IMR-90 (cell line): ENCODE measurements around the gene MPZL2. TPM values are rescaled to one million over a fixed set of nuclear protein-coding genes. Genes with fewer than 3 reads are reported as not detected.

Experiments
- ATAC-seq: fragments of 200-7000 bp; cut with Tn5 transposase; 2 replicates; pipeline ENCODE4 v1.9.1; 2020; ENCODE audit warnings: low read depth, mild to moderate bottlenecking, moderate library complexity
- BruUV-seq: library from RNA; stranded (reverse); fragments of 400-500 nt; replicated peaks from 2 replicates; lab custom pipeline; 2021; lab: Mats Ljungman, UMichigan
- CTCF ChIA-PET: fragments of 300-600 bp; formaldehyde crosslinking; extraction: SDS; loops from one replicate; lab custom pipeline; 2021; ENCODE audit warnings: antibody characterized with exemption; lab: Yijun Ruan, JAX
- POLR2A ChIA-PET: fragments of 300-600 bp; sonication (Branson Sonifier 250); formaldehyde crosslinking; loops from one replicate; lab custom pipeline; 2022; ENCODE audit warnings: antibody characterized with exemption; ENCODE audit not compliant: unreplicated experiment; lab: Charles Lee
- DNase-seq: peaks from one replicate; pipeline ENCODE4 v3.0.0; 2013
- H2AFZ ChIP-seq: replicated peaks from 2 replicates; pipeline ENCODE3; 2013; ENCODE audit warnings: low read length, mild to moderate bottlenecking; ENCODE audit not compliant: poor library complexity
- H2AK5ac ChIP-seq: 2 replicates; pipeline ENCODE4 v1.6.1; 2013; ENCODE audit warnings: low read depth, low read length, inconsistent platforms
- H2AK9ac ChIP-seq: replicated peaks from 2 replicates; pipeline ENCODE3; 2013; ENCODE audit warnings: mild to moderate bottlenecking, low read depth, low read length, moderate library complexity; ENCODE audit not compliant: poor library complexity
- H2BK120ac ChIP-seq: 2 replicates; pipeline ENCODE4 v1.6.1; 2013; ENCODE audit warnings: low read depth, low read length, inconsistent platforms
- H2BK15ac ChIP-seq: 3 replicates; pipeline ENCODE4 v1.6.1; 2013; ENCODE audit warnings: low read depth, low read length, inconsistent platforms
- H2BK20ac ChIP-seq: 2 replicates; pipeline ENCODE4 v1.6.1; 2013; ENCODE audit warnings: low read depth, mild to moderate bottlenecking, inconsistent platforms, low read length, moderate library complexity
- H2BK5ac ChIP-seq: 2 replicates; pipeline ENCODE4 v1.6.1; 2013; ENCODE audit warnings: mild to moderate bottlenecking, low read depth, low read length, inconsistent platforms; ENCODE audit not compliant: poor library complexity, severe bottlenecking
- H3K14ac ChIP-seq: replicated peaks from 2 replicates; pipeline ENCODE4 v1.6.1; 2013; ENCODE audit warnings: low read depth, low read length, inconsistent platforms
- H3K18ac ChIP-seq: 2 replicates; pipeline ENCODE4 v1.6.1; 2013; ENCODE audit warnings: low read depth, low read length, control low read depth
- H3K23ac ChIP-seq: 2 replicates; pipeline ENCODE4 v1.6.1; 2013; ENCODE audit warnings: low read depth, low read length, inconsistent platforms
- H3K27ac ChIP-seq: 2 replicates; pipeline ENCODE4 v1.5.1; 2013; ENCODE audit warnings: mild to moderate bottlenecking, control low read depth, low read length; ENCODE audit not compliant: insufficient read depth
- H3K27me3 ChIP-seq: 2 replicates; pipeline ENCODE4 v1.6.1; 2013; ENCODE audit warnings: low read length; ENCODE audit not compliant: control insufficient read depth, insufficient read depth
- H3K36me3 ChIP-seq: 2 replicates; pipeline ENCODE4 v1.6.1; 2013; ENCODE audit warnings: low read length, mixed read lengths; ENCODE audit not compliant: control insufficient read depth, insufficient read depth
- H3K4ac ChIP-seq: 2 replicates; pipeline ENCODE4 v1.6.1; 2013; ENCODE audit warnings: low read depth, low read length, inconsistent platforms
- H3K4me1 ChIP-seq: 2 replicates; pipeline ENCODE4 v1.6.1; 2013; ENCODE audit warnings: low read length, mixed read lengths; ENCODE audit not compliant: control insufficient read depth, insufficient read depth
- H3K4me2 ChIP-seq: 2 replicates; pipeline ENCODE4 v1.6.1; 2013; ENCODE audit warnings: low read depth, mild to moderate bottlenecking, control low read depth, low read length, moderate library complexity
- H3K4me3 ChIP-seq: 2 replicates; pipeline ENCODE4 v1.5.1; 2013; ENCODE audit warnings: low read depth, mild to moderate bottlenecking, control low read depth, low read length, moderate library complexity; ENCODE audit not compliant: insufficient read depth
- H3K56ac ChIP-seq: 2 replicates; pipeline ENCODE4 v1.6.1; 2013; ENCODE audit warnings: low read length, inconsistent platforms; ENCODE audit not compliant: insufficient read depth; ENCODE audit errors: extremely low read depth
- H3K79me1 ChIP-seq, 2 experiments: 2 replicates each; pipeline ENCODE4 v1.6.1; 2013; ENCODE audit warnings: low read length in 2 of 2, inconsistent platforms in 1 of 2, low read depth in 1 of 2
- H3K9ac ChIP-seq: 2 replicates; pipeline ENCODE4 v1.6.1; 2013; ENCODE audit warnings: low read depth, low read length, control low read depth
- H3K9me1 ChIP-seq: 2 replicates; pipeline ENCODE4 v1.6.1; 2013; ENCODE audit warnings: low read length, inconsistent platforms; ENCODE audit not compliant: insufficient read depth
- H3K9me3 ChIP-seq: 2 replicates; pipeline ENCODE4 v1.6.1; 2013; ENCODE audit warnings: low read length; ENCODE audit not compliant: control insufficient read depth, insufficient read depth
- H4K20me1 ChIP-seq: 2 replicates; pipeline ENCODE4 v1.6.1; 2013; ENCODE audit warnings: low read length, inconsistent platforms; ENCODE audit not compliant: insufficient read depth
- H4K5ac ChIP-seq: 2 replicates; pipeline ENCODE4 v1.6.1; 2013; ENCODE audit warnings: mild to moderate bottlenecking, low read depth, low read length, control low read depth
- H4K8ac ChIP-seq, 2 experiments: 2 replicates each; pipeline ENCODE4 v1.6.1; 2013; ENCODE audit warnings: low read depth in 2 of 2, low read length in 2 of 2, control low read depth in 1 of 2, inconsistent platforms in 1 of 2
- H4K91ac ChIP-seq: 2 replicates; pipeline ENCODE4 v1.6.1; 2013; ENCODE audit warnings: low read depth, low read length, inconsistent platforms; ENCODE audit not compliant: insufficient read depth
- BHLHE40 ChIP-seq: fragments of 150-350 bp; IDR thresholded peaks from 2 replicates; pipeline ENCODE4 v1.6.1; 2016; ENCODE audit warnings: mild to moderate bottlenecking, low read depth, low read length
- CEBPB ChIP-seq: IDR thresholded peaks from 2 replicates; pipeline ENCODE4 v1.6.1; 2012; ENCODE audit warnings: low read depth, low read length, improper control_type of control experiment
- CHD1 ChIP-seq: IDR thresholded peaks from 2 replicates; pipeline ENCODE4 v1.6.1; 2012; ENCODE audit warnings: low read depth, low read length, improper control_type of control experiment
- CTCF ChIP-seq: conservative IDR thresholded peaks from 2 replicates; pipeline ENCODE4 v1.5.1; 2012; ENCODE audit warnings: mild to moderate bottlenecking, low read depth, low read length, improper control_type of control experiment
- ELK1 ChIP-seq: fragments of 150-350 bp; IDR thresholded peaks from 2 replicates; pipeline ENCODE4 v1.6.1; 2016; ENCODE audit warnings: low read depth, mild to moderate bottlenecking, low read length, moderate library complexity, borderline replicate concordance
- FOS ChIP-seq: fragments of 150-350 bp; IDR thresholded peaks from 2 replicates; pipeline ENCODE4 v1.6.1; 2016; ENCODE audit warnings: low read depth, low read length
- MAFK ChIP-seq: IDR thresholded peaks from 2 replicates; pipeline ENCODE4 v1.6.1; 2012; ENCODE audit warnings: low read depth, low read length, improper control_type of control experiment
- MAZ ChIP-seq: IDR thresholded peaks from 2 replicates; pipeline ENCODE4 v1.6.1; 2012; ENCODE audit warnings: low read depth, mild to moderate bottlenecking, low read length, improper control_type of control experiment, moderate library complexity, borderline replicate concordance
- NFE2L2 ChIP-seq: fragments of 150-350 bp; IDR thresholded peaks from 2 replicates; pipeline ENCODE4 v1.6.1; 2016; ENCODE audit warnings: low read depth, mild to moderate bottlenecking, low read length
- POLR2A ChIP-seq: IDR thresholded peaks from 2 replicates; pipeline ENCODE4 v1.6.1; 2012; ENCODE audit warnings: mild to moderate bottlenecking, low read depth, low read length
- RAD21 ChIP-seq: IDR thresholded peaks from 2 replicates; pipeline ENCODE4 v1.6.1; 2012; ENCODE audit warnings: low read length, improper control_type of control experiment
- RCOR1 ChIP-seq: IDR thresholded peaks from 2 replicates; pipeline ENCODE4 v1.6.1; 2012; ENCODE audit warnings: mild to moderate bottlenecking, low read length, improper control_type of control experiment; ENCODE audit not compliant: insufficient replicate concordance
- RFX5 ChIP-seq: IDR thresholded peaks from 2 replicates; pipeline ENCODE4 v1.8.0; 2012; ENCODE audit warnings: low read depth, mild to moderate bottlenecking, low read length, moderate library complexity
- SMC3 ChIP-seq: fragments of 150-350 bp; IDR thresholded peaks from 2 replicates; pipeline ENCODE4 v1.6.1; 2016; ENCODE audit warnings: low read depth, mild to moderate bottlenecking, antibody characterized with exemption, low read length, moderate library complexity
- USF2 ChIP-seq: fragments of 150-350 bp; IDR thresholded peaks from 2 replicates; pipeline ENCODE4 v1.6.1; 2017; ENCODE audit warnings: mild to moderate bottlenecking, antibody characterized with exemption, low read length, low read depth
- WGBS, 2 experiments: methylation state at CpG; one replicate each; pipeline versions ENCODE4 v1.1.5 to v1.1.7; 2013; ENCODE audit warnings: missing lambda C conversion rate in 2 of 2; ENCODE audit not compliant: insufficient read length in 1 of 2; ENCODE audit errors: extremely low coverage in 2 of 2; 5-methylcytosine and 5-hydroxymethylcytosine counted together
- dilution Hi-C: fragments of 300-500 bp; cut with HindIII; formaldehyde crosslinking; loops from one replicate; pipeline ENCODE4 v1.14.3; 2018; ENCODE audit warnings: low sequenced_read_pairs; ENCODE audit not compliant: unreplicated experiment
- in situ Hi-C: fragments of 300-500 bp; cut with MboI; formaldehyde crosslinking; loops from 3 replicates; pipeline ENCODE4 v1.14.3; 2019; ENCODE audit warnings: low sequenced_read_pairs, inconsistent platforms, mixed read lengths
- intact Hi-C: fragments of 100-400 bp; cut with micrococcal nuclease; formaldehyde crosslinking; loops from 2 replicates; pipeline ENCODE4 v1.10.0; 2022
- polyA plus RNA-seq, 3 experiments: library from polyadenylated mRNA; depleted of rRNA; stranded (reverse); fragments of >200 nt; gene quantifications; 2 replicates each; pipeline ENCODE4 v1.2.3, GENCODE V29; 2012; ENCODE audit warnings: low replicate concordance in 1 of 3
- total RNA-seq: library from RNA; depleted of rRNA; stranded (reverse); fragments of >200 nt; gene quantifications from 2 replicates; pipeline ENCODE4 v1.2.3, GENCODE V29; 2012

Gene MPZL2
- total and polyA plus RNA-seq, 2 of the 4 experiments (the other 2 are of a cell fraction), result not detected

GRCh38 chr11:118275176-118275575 lies 11.1 kb upstream of the MPZL2 start:
- H3K4me2 ChIP-seq, result no peak overlapping the region
- in situ Hi-C loops, result no loop called here
- no peak overlapping the region for H2BK5ac ChIP-seq
- no peak overlapping the region for H4K91ac ChIP-seq
- no peak for DNase-seq
- no peak overlapping the region for H2AK5ac ChIP-seq
- H3K36me3 ChIP-seq, result no peaks in the 10 kb centered on the region
- intact Hi-C loops, result no loop called here
- no peaks in the 10 kb centered on the region for H3K79me1 ChIP-seq
- no peak overlapping the region for H2AK9ac ChIP-seq
- no peak overlapping the region for H3K18ac ChIP-seq
- no peak overlapping the region for H4K5ac ChIP-seq
- no peaks in the 10 kb centered on the region for H3K9me1 ChIP-seq
- H3K27me3 ChIP-seq, result no peaks in the 10 kb centered on the region
- no peak overlapping the region for H2BK20ac ChIP-seq
- no peak overlapping the region for H3K14ac ChIP-seq
- no peaks in the 10 kb centered on the region for H3K9me3 ChIP-seq
- H3K4me3 ChIP-seq, result no peak overlapping the region
- no TSS peak for BruUV-seq
- TF ChIP-seq FOS (no peak), ELK1 (no peak), SMC3 (no peak), MAFK (no peak), RCOR1 (no peak), RFX5 (no peak), CEBPB (no peak), USF2 (no peak), MAZ (no peak), CTCF (no peak), NFE2L2 (no peak), BHLHE40 (no peak), POLR2A (no peak), RAD21 (no peak), CHD1 (no peak)
- dilution Hi-C loops, result no loop called here
- WGBS, 2 experiments, result no CpG with 5 or more reads among the region's 4 CpGs
- H4K20me1 ChIP-seq, result no peaks in the 10 kb centered on the region
- H3K4me1 ChIP-seq, result no peaks in the 10 kb centered on the region
- no peak overlapping the region for H2BK120ac ChIP-seq
- no peak overlapping the region for H3K27ac ChIP-seq
- no peak overlapping the region for H3K9ac ChIP-seq
- no peak overlapping the region for H3K23ac ChIP-seq
- no peak overlapping the region for H2AFZ ChIP-seq
- ChIA-PET CTCF (no interaction called here), POLR2A (no interaction called here)
- H3K4ac ChIP-seq, result no peak overlapping the region
- H3K56ac ChIP-seq, result no peak overlapping the region
- no peak overlapping the region for H2BK15ac ChIP-seq
- ATAC-seq, result no peak
- no peak overlapping the region for H4K8ac ChIP-seq
